HEK293 (cell line): Measurements from ENCODE around the gene RAMP1.

Source experiments
- GLI2 ChIP-seq: fragments of 450-650 bp; formaldehyde crosslinking; IDR thresholded peaks from 2 replicates; pipeline ENCODE4; 2017; ENCODE audit warnings: missing biosample characterization, missing genetic modification characterization, low read depth, borderline replicate concordance
- PBX3 ChIP-seq: sonication (generic); formaldehyde crosslinking; IDR thresholded peaks from 2 replicates; pipeline ENCODE4 v1.8.1; 2022; ENCODE audit warnings: mild to moderate bottlenecking, moderate library complexity, missing genetic modification reagents
- SP3 ChIP-seq: fragments of 450-650 bp; formaldehyde crosslinking; IDR thresholded peaks from 2 replicates; pipeline ENCODE4 v1.5.1; 2016; ENCODE audit warnings: missing biosample characterization, missing genetic modification characterization
- TCF7L2 ChIP-seq: IDR thresholded peaks from 2 replicates; pipeline ENCODE4 v1.6.1; 2011; ENCODE audit warnings: low read depth, mild to moderate bottlenecking, inconsistent platforms, low read length, moderate library complexity, borderline replicate concordance
- ZNF121 ChIP-seq: fragments of 450-650 bp; formaldehyde crosslinking; IDR thresholded peaks from 2 replicates; pipeline ENCODE4 v1.5.1; 2016; ENCODE audit warnings: missing biosample characterization, missing genetic modification characterization
- ZNF140 ChIP-seq: fragments of 450-650 bp; formaldehyde crosslinking; IDR thresholded peaks from 2 replicates; pipeline ENCODE4 v1.5.1; 2016; ENCODE audit warnings: missing biosample characterization, missing genetic modification characterization
- ZNF426 ChIP-seq: fragments of 450-650 bp; formaldehyde crosslinking; IDR thresholded peaks from 2 replicates; pipeline ENCODE4 v1.5.1; 2017; ENCODE audit warnings: missing biosample characterization, missing genetic modification characterization, mild to moderate bottlenecking, inconsistent platforms, moderate library complexity
- ZNF654 ChIP-seq: fragments of 450-650 bp; formaldehyde crosslinking; IDR thresholded peaks from 2 replicates; pipeline ENCODE4 v1.5.1; 2016; ENCODE audit warnings: low read depth, missing biosample characterization, missing genetic modification characterization
- ZNF76 ChIP-seq: fragments of 450-650 bp; formaldehyde crosslinking; IDR thresholded peaks from 2 replicates; pipeline ENCODE4; 2016; ENCODE audit warnings: low read depth, missing biosample characterization, missing genetic modification characterization, borderline replicate concordance
- TF ChIP-seq, protein P1 (sequence below): fragments of 450-650 bp; formaldehyde crosslinking; IDR thresholded peaks from 2 replicates; pipeline ENCODE4 v1.5.1; 2016; ENCODE audit warnings: missing biosample characterization, missing genetic modification characterization
- TF ChIP-seq, protein P2 (sequence below): fragments of 450-650 bp; formaldehyde crosslinking; IDR thresholded peaks from 2 replicates; pipeline ENCODE4 v1.5.1; 2016; ENCODE audit warnings: missing biosample characterization, missing genetic modification characterization
- TF ChIP-seq, protein P3 (sequence below): fragments of 450-650 bp; formaldehyde crosslinking; IDR thresholded peaks from 2 replicates; pipeline ENCODE4 v1.5.1; 2016; ENCODE audit warnings: missing biosample characterization, missing genetic modification characterization
- TF ChIP-seq, protein P4 (sequence below): fragments of 450-650 bp; formaldehyde crosslinking; IDR thresholded peaks from 2 replicates; pipeline ENCODE4 v1.5.1; 2016; ENCODE audit warnings: missing biosample characterization, missing genetic modification characterization

DNA sequence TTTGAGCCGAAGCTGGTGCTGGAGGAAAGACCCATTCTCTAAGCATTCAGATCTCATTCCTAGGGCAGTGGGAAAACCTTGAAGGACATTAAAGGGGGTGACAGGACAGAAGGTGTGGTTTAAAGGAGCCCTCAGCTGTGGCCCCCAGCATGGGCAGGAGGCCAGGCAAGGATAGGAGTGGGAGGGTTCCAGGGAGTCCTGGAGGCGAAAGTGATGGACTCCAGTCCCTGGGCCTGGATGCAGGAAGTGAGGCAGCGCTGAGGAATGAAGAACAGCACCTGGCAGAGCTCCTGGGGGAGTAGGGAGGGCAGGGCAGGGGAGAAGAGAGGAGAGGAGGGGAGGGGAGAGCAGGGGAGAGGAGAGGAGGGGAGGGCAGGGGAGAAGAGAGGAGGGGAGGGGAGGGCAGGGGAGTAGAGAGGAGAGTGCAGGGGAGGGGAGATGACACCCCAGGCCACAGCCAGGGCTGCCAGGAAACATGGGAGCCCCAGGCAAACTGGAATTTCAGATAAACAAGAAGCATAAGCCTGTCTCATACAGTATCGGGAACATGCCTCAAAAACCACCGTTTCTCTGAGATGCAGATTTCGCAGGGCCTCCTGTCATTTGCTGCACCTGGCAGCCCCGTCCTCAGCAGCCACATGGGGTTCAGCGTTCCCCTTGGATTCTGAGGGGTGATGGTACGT, 5.7 kb downstream of the RAMP1 start:
- TF ChIP-seq, protein P1, sequence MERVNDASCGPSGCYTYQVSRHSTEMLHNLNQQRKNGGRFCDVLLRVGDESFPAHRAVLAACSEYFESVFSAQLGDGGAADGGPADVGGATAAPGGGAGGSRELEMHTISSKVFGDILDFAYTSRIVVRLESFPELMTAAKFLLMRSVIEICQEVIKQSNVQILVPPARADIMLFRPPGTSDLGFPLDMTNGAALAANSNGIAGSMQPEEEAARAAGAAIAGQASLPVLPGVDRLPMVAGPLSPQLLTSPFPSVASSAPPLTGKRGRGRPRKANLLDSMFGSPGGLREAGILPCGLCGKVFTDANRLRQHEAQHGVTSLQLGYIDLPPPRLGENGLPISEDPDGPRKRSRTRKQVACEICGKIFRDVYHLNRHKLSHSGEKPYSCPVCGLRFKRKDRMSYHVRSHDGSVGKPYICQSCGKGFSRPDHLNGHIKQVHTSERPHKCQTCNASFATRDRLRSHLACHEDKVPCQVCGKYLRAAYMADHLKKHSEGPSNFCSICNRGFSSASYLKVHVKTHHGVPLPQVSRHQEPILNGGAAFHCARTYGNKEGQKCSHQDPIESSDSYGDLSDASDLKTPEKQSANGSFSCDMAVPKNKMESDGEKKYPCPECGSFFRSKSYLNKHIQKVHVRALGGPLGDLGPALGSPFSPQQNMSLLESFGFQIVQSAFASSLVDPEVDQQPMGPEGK, result no peak
- TF ChIP-seq, protein P2, sequence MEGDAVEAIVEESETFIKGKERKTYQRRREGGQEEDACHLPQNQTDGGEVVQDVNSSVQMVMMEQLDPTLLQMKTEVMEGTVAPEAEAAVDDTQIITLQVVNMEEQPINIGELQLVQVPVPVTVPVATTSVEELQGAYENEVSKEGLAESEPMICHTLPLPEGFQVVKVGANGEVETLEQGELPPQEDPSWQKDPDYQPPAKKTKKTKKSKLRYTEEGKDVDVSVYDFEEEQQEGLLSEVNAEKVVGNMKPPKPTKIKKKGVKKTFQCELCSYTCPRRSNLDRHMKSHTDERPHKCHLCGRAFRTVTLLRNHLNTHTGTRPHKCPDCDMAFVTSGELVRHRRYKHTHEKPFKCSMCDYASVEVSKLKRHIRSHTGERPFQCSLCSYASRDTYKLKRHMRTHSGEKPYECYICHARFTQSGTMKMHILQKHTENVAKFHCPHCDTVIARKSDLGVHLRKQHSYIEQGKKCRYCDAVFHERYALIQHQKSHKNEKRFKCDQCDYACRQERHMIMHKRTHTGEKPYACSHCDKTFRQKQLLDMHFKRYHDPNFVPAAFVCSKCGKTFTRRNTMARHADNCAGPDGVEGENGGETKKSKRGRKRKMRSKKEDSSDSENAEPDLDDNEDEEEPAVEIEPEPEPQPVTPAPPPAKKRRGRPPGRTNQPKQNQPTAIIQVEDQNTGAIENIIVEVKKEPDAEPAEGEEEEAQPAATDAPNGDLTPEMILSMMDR (tag by site-specific recombination), result no peak
- TF ChIP-seq TCF7L2 (no peak), ZNF140 (tag by site-specific recombination) (no peak), ZNF426 (tag by site-specific recombination) (no peak), PBX3 (CRISPR knock-in tag) (no peak), ZNF654 (tag by site-specific recombination) (no peak), ZNF121 (tag by site-specific recombination) (no peak), SP3 (tag by site-specific recombination) (no peak), GLI2 (no peak), ZNF76 (no peak)
- TF ChIP-seq, protein P3, sequence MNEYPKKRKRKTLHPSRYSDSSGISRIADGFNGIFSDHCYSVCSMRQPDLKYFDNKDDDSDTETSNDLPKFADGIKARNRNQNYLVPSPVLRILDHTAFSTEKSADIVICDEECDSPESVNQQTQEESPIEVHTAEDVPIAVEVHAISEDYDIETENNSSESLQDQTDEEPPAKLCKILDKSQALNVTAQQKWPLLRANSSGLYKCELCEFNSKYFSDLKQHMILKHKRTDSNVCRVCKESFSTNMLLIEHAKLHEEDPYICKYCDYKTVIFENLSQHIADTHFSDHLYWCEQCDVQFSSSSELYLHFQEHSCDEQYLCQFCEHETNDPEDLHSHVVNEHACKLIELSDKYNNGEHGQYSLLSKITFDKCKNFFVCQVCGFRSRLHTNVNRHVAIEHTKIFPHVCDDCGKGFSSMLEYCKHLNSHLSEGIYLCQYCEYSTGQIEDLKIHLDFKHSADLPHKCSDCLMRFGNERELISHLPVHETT (tag by site-specific recombination), result no peak
- TF ChIP-seq, protein P4, sequence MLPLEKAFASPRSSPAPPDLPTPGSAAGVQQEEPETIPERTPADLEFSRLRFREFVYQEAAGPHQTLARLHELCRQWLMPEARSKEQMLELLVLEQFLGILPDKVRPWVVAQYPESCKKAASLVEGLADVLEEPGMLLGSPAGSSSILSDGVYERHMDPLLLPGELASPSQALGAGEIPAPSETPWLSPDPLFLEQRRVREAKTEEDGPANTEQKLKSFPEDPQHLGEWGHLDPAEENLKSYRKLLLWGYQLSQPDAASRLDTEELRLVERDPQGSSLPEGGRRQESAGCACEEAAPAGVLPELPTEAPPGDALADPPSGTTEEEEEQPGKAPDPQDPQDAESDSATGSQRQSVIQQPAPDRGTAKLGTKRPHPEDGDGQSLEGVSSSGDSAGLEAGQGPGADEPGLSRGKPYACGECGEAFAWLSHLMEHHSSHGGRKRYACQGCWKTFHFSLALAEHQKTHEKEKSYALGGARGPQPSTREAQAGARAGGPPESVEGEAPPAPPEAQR (tag by site-specific recombination), result no peak
